LNCAP (cell line): ENCODE results near the gene HDAC7.

Experiments
- CTCF ChIP-seq: fragments of 450-650 bp; IDR thresholded peaks from 2 replicates; pipeline ENCODE4 v1.5.1; 2017; ENCODE audit warnings: mild to moderate bottlenecking

HDAC7 gene

GRCh38 chr12:47846294-47846996 is 26.7 kb upstream of the HDAC7 start:
- TF ChIP-seq CTCF = no peak

- no peak for TF ChIP-seq CTCF
These were observed 25.4 kb upstream of the HDAC7 start for GRCh38 chr12:47845081-47845480.

GRCh38 chr12:47844264-47845019 is 24.7 kb upstream of the HDAC7 start:
- TF ChIP-seq CTCF = no peak

GRCh38 chr12:47843226-47843980 is 23.7 kb upstream of the HDAC7 start:
- TF ChIP-seq CTCF = no peak

- no peak for TF ChIP-seq CTCF
These were observed 22.2 kb upstream of the HDAC7 start for GRCh38 chr12:47841910-47842309.

GRCh38 chr12:47841501-47841900 is 21.8 kb upstream of the HDAC7 start:
- TF ChIP-seq CTCF = no peak

GRCh38 chr12:47840571-47840970 is 20.9 kb upstream of the HDAC7 start:
- TF ChIP-seq CTCF = no peak
